Heart left ventricle (tissue), 13 donors: ENCODE data around the gene HSFX3.
"Not testable (repeated sequence)": the region's sequence is repeated elsewhere in the genome, so short reads cannot be mapped to it uniquely, and the experiment has no call there.

ENCODE experiments used
- POLR2A ChIP-seq, 2 donors: fragments of 450-650 bp; IDR thresholded peaks; one replicate each; pipeline ENCODE4 v1.6.1; 2017; ENCODE audit warnings: antibody characterized with exemption in 2 of 2, mild to moderate bottlenecking in 2 of 2, moderate library complexity in 2 of 2
- TF ChIP-seq, protein P1 (sequence below), 12 donors: fragments of 200-600 bp; sonication (generic) in 4 of 12; IDR thresholded peaks; one replicate each; pipeline versions ENCODE4 v1.5.0 to v1.8.0; 2018 to 2022; ENCODE audit warnings: antibody characterized with exemption in 12 of 12, mild to moderate bottlenecking in 5 of 12
- donor health status: ischemic (EF 13 %, LVEDD 7.1; RV severe dilation, severe dysfunction).
- donor health status: DM: no; HTN: yes; CAD: no.
- donor health status: DM: no; HTN: no; CAD: no.
- donor health status: ischemic (EF 25% LVEDD 6.9; RV normal size, moderate dysfunction).
- donor health status: ischemic (EF 25% LVEDD 5.7; RV mildly dilated, moderate dysfunction).
- donor health status: ischemic (EF 35%, LVEDD 5.7; RV mildly dilated, moderate dysfunction).
- donor health status: nonischemic (EF 11% LVEDD 7.7; RV severe dilation, severe dysfunction).
- donor health status: DM: yes; HTN: yes; CAD: no.
- donor health status: PGD.
- donor health status: ischemic (EF 29% LVEDD 5.4; RV normal size, mild dysfunction).
- donor health status: nonischemic (EF 23%, LVEDD 6.1; RV moderate dilation, normal function).

DNA sequence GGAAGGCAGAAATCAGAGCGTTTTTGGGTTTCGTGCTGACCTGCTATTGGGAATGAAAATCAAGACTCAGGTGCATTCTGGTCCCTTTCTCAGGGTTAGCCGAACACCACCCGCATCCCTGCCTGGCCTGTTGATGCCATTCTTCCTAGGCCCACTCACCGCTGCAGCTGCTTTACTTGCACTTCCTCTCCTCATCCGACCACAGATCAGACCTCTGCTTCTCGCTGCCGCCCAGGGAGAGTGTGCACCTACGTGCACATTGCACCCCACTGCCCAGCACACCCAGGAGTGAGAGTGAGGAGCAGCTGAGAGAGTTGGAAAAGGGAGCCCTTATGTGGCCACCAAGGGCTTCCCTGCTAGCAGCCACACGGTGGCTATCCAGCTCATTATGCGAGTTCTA, 12.2 kb downstream of the HSFX3 start:
- TF ChIP-seq, protein P1, sequence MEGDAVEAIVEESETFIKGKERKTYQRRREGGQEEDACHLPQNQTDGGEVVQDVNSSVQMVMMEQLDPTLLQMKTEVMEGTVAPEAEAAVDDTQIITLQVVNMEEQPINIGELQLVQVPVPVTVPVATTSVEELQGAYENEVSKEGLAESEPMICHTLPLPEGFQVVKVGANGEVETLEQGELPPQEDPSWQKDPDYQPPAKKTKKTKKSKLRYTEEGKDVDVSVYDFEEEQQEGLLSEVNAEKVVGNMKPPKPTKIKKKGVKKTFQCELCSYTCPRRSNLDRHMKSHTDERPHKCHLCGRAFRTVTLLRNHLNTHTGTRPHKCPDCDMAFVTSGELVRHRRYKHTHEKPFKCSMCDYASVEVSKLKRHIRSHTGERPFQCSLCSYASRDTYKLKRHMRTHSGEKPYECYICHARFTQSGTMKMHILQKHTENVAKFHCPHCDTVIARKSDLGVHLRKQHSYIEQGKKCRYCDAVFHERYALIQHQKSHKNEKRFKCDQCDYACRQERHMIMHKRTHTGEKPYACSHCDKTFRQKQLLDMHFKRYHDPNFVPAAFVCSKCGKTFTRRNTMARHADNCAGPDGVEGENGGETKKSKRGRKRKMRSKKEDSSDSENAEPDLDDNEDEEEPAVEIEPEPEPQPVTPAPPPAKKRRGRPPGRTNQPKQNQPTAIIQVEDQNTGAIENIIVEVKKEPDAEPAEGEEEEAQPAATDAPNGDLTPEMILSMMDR (IDR thresholded peaks at IDR 0.05): not testable (repeated sequence)
- TF ChIP-seq POLR2A (IDR thresholded peaks at IDR 0.05): not testable (repeated sequence)
